ACHN (cell line): Measurements from ENCODE around the gene RAD21L1.

ENCODE experiments used
- DNase-seq: peaks from one replicate; pipeline ENCODE4 v3.0.0-alpha.2; 2015
- in situ Hi-C: cut with HindIII; loops from 2 replicates; pipeline ENCODE4 v1.10.0; 2017; ENCODE audit warnings: low sequenced_read_pairs, low pct_ligation_motif_present, low pct_unique_long_range_greater_than_20kb

Gene RAD21L1

GRCh38 chr20:1265226-1265915, 39.5 kb downstream of the RAD21L1 start:
- no peak for DNase-seq
- in situ Hi-C loops: no loop called here

GRCh38 chr20:1265916-1266166, 40.0 kb downstream of the RAD21L1 start:
- in situ Hi-C loops: no loop called here
- DNase-seq: no peak

- in situ Hi-C loops: no loop called here
- DNase-seq: peak; percentile 75
These were observed 40.5 kb downstream of the RAD21L1 start, which contains the start of gene SNPH for GRCh38 chr20:1266167-1266973. Gene SNPH (plus strand): TSS chr20:1266294. CDS start chr20:1296240, 29,946 bp downstream.

- in situ Hi-C loops: no loop called here
- no peak for DNase-seq
These were observed 41.3 kb downstream of the RAD21L1 start for GRCh38 chr20:1267161-1267560.

GRCh38 chr20:1267809-1268374, 42.0 kb downstream of the RAD21L1 start:
- no peak for DNase-seq
- in situ Hi-C loops: no loop called here

GRCh38 chr20:1269235-1269634, 43.4 kb downstream of the RAD21L1 start:
- in situ Hi-C loops: no loop called here
- no peak for DNase-seq

GRCh38 chr20:1269850-1270249, 44.0 kb downstream of the RAD21L1 start:
- in situ Hi-C loops: no loop called here
- no peak for DNase-seq

- in situ Hi-C loops: no loop called here
- DNase-seq: no peak
These were observed 46.7 kb downstream of the RAD21L1 start for GRCh38 chr20:1272368-1273100.

GRCh38 chr20:1273366-1273765, 47.5 kb downstream of the RAD21L1 start:
- DNase-seq: peak; percentile 41
- in situ Hi-C loops: no loop called here

GRCh38 chr20:1274485-1275311, 48.9 kb downstream of the RAD21L1 start:
- no peak for DNase-seq
- in situ Hi-C loops: no loop called here

GRCh38 chr20:1275919-1276318, 50.1 kb downstream of the RAD21L1 start:
- DNase-seq: no peak
- in situ Hi-C loops: no loop called here

GRCh38 chr20:1277529-1278322, 51.9 kb downstream of the RAD21L1 start:
- DNase-seq: no peak
- in situ Hi-C loops: no loop called here

- in situ Hi-C loops: no loop called here
- DNase-seq: no peak
These were observed 53.1 kb downstream of the RAD21L1 start for GRCh38 chr20:1278993-1279392.

- in situ Hi-C loops: no loop called here
- peak; percentile 8 for DNase-seq
These were observed 54.6 kb downstream of the RAD21L1 start for GRCh38 chr20:1280195-1281102.

GRCh38 chr20:1281279-1282057, 55.6 kb downstream of the RAD21L1 start:
- no peak for DNase-seq
- in situ Hi-C loops: no loop called here

GRCh38 chr20:1282966-1283365, 57.1 kb downstream of the RAD21L1 start:
- in situ Hi-C loops: no loop called here
- DNase-seq: no peak
